GM18868 (cell line): ENCODE measurements around the gene SLC43A3.
A peak's percentile ranks its signal among the peaks of the same experiment; 100 is the strongest.
"Not testable (repeated sequence)": the region's sequence is repeated elsewhere in the genome, so short reads cannot be mapped to it uniquely, and the experiment has no call there.

Source experiments
- ATAC-seq: cut with Tn5 transposase; IDR thresholded peaks from one replicate; pipeline ENCODE4 v1.9.1; 2021; ENCODE audit warnings: mild to moderate bottlenecking, moderate library complexity; ENCODE audit not compliant: unreplicated experiment

Gene SLC43A3

GRCh38 chr11:57407941-57408475 lies 18.9 kb downstream of the SLC43A3 start:
- ATAC-seq = no peak

GRCh38 chr11:57407010-57407920 lies 19.7 kb downstream of the SLC43A3 start:
- no peak for ATAC-seq

GRCh38 chr11:57406337-57406904 lies 20.5 kb downstream of the SLC43A3 start:
- peak; percentile 74 for ATAC-seq

GRCh38 chr11:57405271-57405860 lies 21.6 kb downstream of the SLC43A3 start:
- no peak for ATAC-seq

GRCh38 chr11:57403802-57404147 lies 23.1 kb downstream of the SLC43A3 start:
- ATAC-seq = peak; percentile 45

- ATAC-seq = not testable (repeated sequence)
These were observed 23.7 kb downstream of the SLC43A3 start for GRCh38 chr11:57403003-57403801.

GRCh38 chr11:57402188-57403002 lies 24.5 kb downstream of the SLC43A3 start:
- no peak for ATAC-seq

- ATAC-seq = no peak
These were observed 26.8 kb downstream of the SLC43A3 start for GRCh38 chr11:57399972-57400578.

- no peak for ATAC-seq
These were observed 27.7 kb downstream of the SLC43A3 start for GRCh38 chr11:57399221-57399620.

- ATAC-seq = no peak
These were observed 29.4 kb downstream of the SLC43A3 start for GRCh38 chr11:57397394-57397990.

- no peak for ATAC-seq
These were observed 30.2 kb downstream of the SLC43A3 start for GRCh38 chr11:57396744-57397143.

GRCh38 chr11:57395905-57396623 lies 30.9 kb downstream of the SLC43A3 start:
- ATAC-seq = no peak

GRCh38 chr11:57394203-57394965 lies 32.5 kb downstream of the SLC43A3 start:
- no peak for ATAC-seq

- no peak for ATAC-seq
These were observed 34.2 kb downstream of the SLC43A3 start for GRCh38 chr11:57392763-57393105.

- ATAC-seq = no peak
These were observed 34.7 kb downstream of the SLC43A3 start for GRCh38 chr11:57392066-57392762.

GRCh38 chr11:57391539-57391938 lies 35.4 kb downstream of the SLC43A3 start:
- no peak for ATAC-seq

GRCh38 chr11:57391111-57391510 lies 35.8 kb downstream of the SLC43A3 start:
- ATAC-seq = no peak
